CD14-positive monocyte (primary cell): ENCODE data around the gene ROGDI. TPM values are rescaled to one million over a fixed set of nuclear protein-coding genes. Genes with fewer than 3 reads are reported as not detected.

ENCODE experiments used
- DNase-seq, 3 donors: peaks; one replicate each; pipeline ENCODE4 v3.0.0-alpha.2; 2011 to 2022
- H2AFZ ChIP-seq: 2 replicates; pipeline ENCODE4 v1.6.0; 2012; ENCODE audit warnings: mild to moderate bottlenecking, low read depth, low read length, inconsistent platforms; ENCODE audit not compliant: insufficient read depth, poor library complexity, severe bottlenecking
- H3K27ac ChIP-seq, 2 donors: 1 replicate in 1 of 2; 2 replicates in 1 of 2; pipeline ENCODE4 v1.5.1; 2012 to 2013; ENCODE audit warnings: low read length in 2 of 2, control low read depth in 1 of 2, inconsistent platforms in 1 of 2, low read depth in 1 of 2, mild to moderate bottlenecking in 1 of 2
- H3K27me3 ChIP-seq, 2 donors: one replicate each; pipeline versions ENCODE4 v1.6.0 to v1.6.1; 2011 to 2013; ENCODE audit warnings: low read length in 2 of 2; ENCODE audit not compliant: control insufficient read depth in 2 of 2, insufficient read depth in 2 of 2
- H3K36me3 ChIP-seq, 2 donors: replicated peaks in 1 of 2; 1 replicate in 1 of 2; 2 replicates in 1 of 2; pipeline versions ENCODE4 v1.5.1 to v1.6.1; 2012 to 2013; ENCODE audit warnings: low read length in 2 of 2, control low read depth in 1 of 2, inconsistent platforms in 1 of 2, mild to moderate bottlenecking in 1 of 2; ENCODE audit not compliant: insufficient read depth in 2 of 2, control insufficient read depth in 1 of 2
- H3K4me1 ChIP-seq, 2 donors: 1 replicate in 1 of 2; 2 replicates in 1 of 2; pipeline versions ENCODE4 v1.5.1 to v1.6.1; 2012 to 2013; ENCODE audit warnings: low read length in 2 of 2, control low read depth in 1 of 2, inconsistent platforms in 1 of 2, mild to moderate bottlenecking in 1 of 2, moderate library complexity in 1 of 2; ENCODE audit not compliant: insufficient read depth in 2 of 2, control insufficient read depth in 1 of 2
- H3K4me2 ChIP-seq: replicated peaks from 2 replicates; pipeline ENCODE3; 2012; ENCODE audit warnings: low read length, moderate library complexity, mild to moderate bottlenecking; ENCODE audit not compliant: poor library complexity, severe bottlenecking; ENCODE audit errors: extremely low read depth
- H3K4me3 ChIP-seq, 3 experiments: fragments of 200-600 bp in 1 of 3; sonication (generic) in 1 of 3; replicated peaks in 1 of 3; 1 replicate in 2 of 3; 2 replicates in 1 of 3; pipeline ENCODE4 v1.5.1; 2011 to 2013; ENCODE audit warnings: low read length in 3 of 3, mild to moderate bottlenecking in 3 of 3, control low read depth in 2 of 3, low read depth in 2 of 3, inconsistent platforms in 1 of 3, moderate library complexity in 1 of 3
- H3K79me2 ChIP-seq: 2 replicates; pipeline ENCODE4 v1.6.0; 2012; ENCODE audit warnings: mild to moderate bottlenecking, control low read depth, inconsistent platforms, low read length, moderate library complexity; ENCODE audit not compliant: insufficient read depth
- H3K9ac ChIP-seq: 2 replicates; pipeline ENCODE4 v1.6.0; 2017; ENCODE audit warnings: low read length, mild to moderate bottlenecking; ENCODE audit not compliant: insufficient read depth, poor library complexity, severe bottlenecking
- H3K9me3 ChIP-seq, 2 donors: replicated peaks in 1 of 2; 1 replicate in 1 of 2; 2 replicates in 1 of 2; pipeline versions ENCODE4 v1.5.1 to v1.6.1; 2012 to 2013; ENCODE audit warnings: low read length in 2 of 2, control low read depth in 1 of 2; ENCODE audit not compliant: control insufficient read depth in 1 of 2, insufficient read depth in 1 of 2
- H4K20me1 ChIP-seq: 2 replicates; pipeline ENCODE4 v1.6.0; 2012; ENCODE audit warnings: mild to moderate bottlenecking, low read length, control low read depth, moderate library complexity; ENCODE audit not compliant: insufficient read depth
- H3K27ac Mint-ChIP-seq, 7 donors: one replicate each; pipeline ENCODE4 v1.8.0; 2020; ENCODE audit warnings: mild to moderate bottlenecking in 7 of 7, mixed read lengths in 7 of 7, moderate library complexity in 6 of 7, inconsistent platforms in 2 of 7
- H3K27me3 Mint-ChIP-seq, 3 donors: one replicate each; pipeline ENCODE4 v1.8.0; 2021 to 2022; ENCODE audit warnings: low read depth in 3 of 3, mild to moderate bottlenecking in 3 of 3, mixed read lengths in 3 of 3, moderate library complexity in 3 of 3, inconsistent platforms in 1 of 3
- H3K36me3 Mint-ChIP-seq, 2 donors: one replicate each; pipeline ENCODE4 v1.8.0; 2020; ENCODE audit warnings: mixed read lengths in 2 of 2, inconsistent platforms in 1 of 2, mild to moderate bottlenecking in 1 of 2
- H3K4me1 Mint-ChIP-seq: one replicate; pipeline ENCODE4 v1.8.0; 2020; ENCODE audit warnings: mild to moderate bottlenecking, mixed read lengths
- H3K4me3 Mint-ChIP-seq, 2 donors: one replicate each; pipeline ENCODE4 v1.8.0; 2020; ENCODE audit warnings: mild to moderate bottlenecking in 2 of 2, mixed read lengths in 2 of 2, moderate library complexity in 1 of 2
- H3K9me3 Mint-ChIP-seq, 7 donors: one replicate each; pipeline ENCODE4 v1.8.0; 2020 to 2022; ENCODE audit warnings: mixed read lengths in 7 of 7, mild to moderate bottlenecking in 6 of 7, moderate library complexity in 6 of 7, inconsistent platforms in 2 of 7
- CTCF ChIP-seq: fragments of 200-600 bp; IDR thresholded peaks from one replicate; pipeline ENCODE4 v1.8.0; 2022; ENCODE audit warnings: antibody characterized with exemption, mild to moderate bottlenecking
- WGBS: methylation state at CpG from one replicate; pipeline ENCODE4 v1.1.5; 2013; ENCODE audit warnings: missing lambda C conversion rate; ENCODE audit not compliant: insufficient coverage; 5-methylcytosine and 5-hydroxymethylcytosine counted together
- intact Hi-C, 2 donors: fragments of 100-400 bp; cut with micrococcal nuclease; formaldehyde crosslinking; loops; one replicate each; pipeline versions ENCODE4 v1.15.0 to v1.15.1; 2023
- polyA plus RNA-seq, 3 donors: library from polyadenylated mRNA; depleted of rRNA in 1 of 3; unstranded in 2 of 3; stranded (reverse) in 1 of 3; fragments of 300-500 nt in 2 of 3; fragments of >200 nt in 1 of 3; fragmentation: Illumina TruSeq in 2 of 3; gene quantifications; 1 replicate in 2 of 3; 2 replicates in 1 of 3; pipeline ENCODE4 v1.2.3, GENCODE V29; 2012 to 2021

The ROGDI gene
- polyA plus RNA-seq, 3 donors, result 40.9 to 126 (median 54.4) TPM

DNA sequence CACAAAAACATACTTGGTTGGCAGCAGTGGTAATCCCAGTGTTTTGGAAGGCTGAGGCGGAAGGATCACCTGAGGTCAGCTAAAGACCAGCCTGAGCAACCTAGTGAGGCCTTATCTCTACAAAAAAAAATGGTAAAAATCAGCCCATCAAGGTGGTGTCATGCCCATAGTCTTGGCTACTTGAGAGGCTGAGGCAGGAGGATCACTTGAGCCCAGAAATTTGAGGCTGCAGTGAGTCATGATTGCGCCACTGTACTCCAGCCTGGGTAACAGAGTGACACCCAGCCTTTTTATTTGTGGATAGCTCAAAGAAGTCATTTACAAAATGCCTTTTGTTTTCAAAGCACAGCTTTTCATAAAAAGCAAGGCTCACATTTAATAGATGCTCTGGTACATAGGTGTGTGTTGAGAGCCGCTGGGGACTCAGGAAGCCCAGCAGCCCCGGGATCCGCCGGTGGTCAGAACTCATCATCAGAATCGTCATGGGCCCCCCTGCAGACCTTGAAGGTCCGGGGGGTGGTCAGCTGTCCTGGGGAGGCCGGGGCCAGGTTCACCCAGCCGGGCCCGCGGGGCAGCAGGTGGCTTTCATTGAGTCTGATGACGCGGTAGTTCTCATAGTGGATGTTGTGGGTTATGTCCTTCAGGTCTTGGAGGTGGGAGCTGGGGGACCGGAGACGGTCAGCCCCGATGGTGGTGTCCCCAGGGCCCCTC, 24.9 kb downstream of the ROGDI start:
- intact Hi-C loops, result no loop called here
- H3K36me3 Mint-ChIP-seq, result no peaks in the 10 kb centered on the region
- H3K9me3 Mint-ChIP-seq, result peaks cover 0 to 2% (median 0%) of the 10 kb centered on the region in 7 donors
- Histone ChIP-seq H3K9ac (no peak overlapping the region), H3K27ac (no peak overlapping the region), H3K4me3 (no peak overlapping the region), H3K9me3 (no peaks in the 10 kb centered on the region), H3K27me3 (no peaks in the 10 kb centered on the region), H3K36me3 (no peaks in the 10 kb centered on the region), H3K79me2 (no peaks in the 10 kb centered on the region), H2AFZ (no peak overlapping the region), H4K20me1 (no peaks in the 10 kb centered on the region), H3K4me2 (no peak overlapping the region), H3K4me1 (peaks cover 17 to 19% of the 10 kb centered on the region in 2 donors)
- no peak overlapping the region for H3K4me3 Mint-ChIP-seq
- WGBS, result 93% methylated on average over 10 of the region's 17 CpGs
- no peak for DNase-seq
- no peak overlapping the region for H3K27ac Mint-ChIP-seq
- TF ChIP-seq CTCF, result no peak
- H3K27me3 Mint-ChIP-seq, result peaks cover 0 to 2% (median 2%) of the 10 kb centered on the region in 3 donors
- peaks cover 31% of the 10 kb centered on the region for H3K4me1 Mint-ChIP-seq

DNA sequence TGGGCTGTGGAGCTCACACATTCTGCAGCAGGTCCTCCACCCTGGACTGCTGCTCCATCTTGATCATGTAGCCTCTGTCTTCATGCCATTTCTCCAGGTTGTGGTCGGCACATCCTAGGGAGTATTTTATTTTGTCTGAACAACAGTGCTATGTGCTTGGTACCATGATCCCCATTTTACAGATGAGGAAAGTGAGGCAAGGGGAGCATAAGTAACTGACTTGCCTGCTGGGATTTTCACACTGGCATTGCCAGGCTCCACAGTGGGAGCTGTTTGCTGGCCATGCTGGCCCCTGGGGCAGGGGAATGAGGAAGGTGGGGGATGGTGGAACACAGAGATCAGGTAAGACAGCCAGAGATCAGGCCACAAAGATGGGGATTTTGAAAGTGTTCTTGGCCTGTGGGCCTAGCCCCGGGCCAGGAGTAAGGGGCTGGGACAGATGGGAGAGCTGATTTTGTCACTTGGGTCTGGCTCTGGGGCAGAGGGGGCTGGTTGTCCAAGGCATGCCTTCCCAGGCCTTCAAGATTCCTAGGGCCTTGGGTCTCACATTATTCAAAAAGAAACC, 26.2 kb downstream of the ROGDI start:
- no peak overlapping the region for H3K27ac Mint-ChIP-seq
- no peak for TF ChIP-seq CTCF
- peaks cover 23% of the 10 kb centered on the region for H3K4me1 Mint-ChIP-seq
- Histone ChIP-seq H3K36me3 (no peaks in the 10 kb centered on the region), H3K9ac (no peak overlapping the region), H3K4me2 (no peak overlapping the region), H2AFZ (no peak overlapping the region), H4K20me1 (no peaks in the 10 kb centered on the region), H3K27me3 (no peaks in the 10 kb centered on the region), H3K4me3 (no peak overlapping the region), H3K27ac (no peak overlapping the region), H3K9me3 (no peaks in the 10 kb centered on the region), H3K79me2 (no peaks in the 10 kb centered on the region), H3K4me1 (peaks cover 6 to 12% of the 10 kb centered on the region in 2 donors)
- peaks cover 0 to 2% (median 1%) of the 10 kb centered on the region in 3 donors for H3K27me3 Mint-ChIP-seq
- H3K36me3 Mint-ChIP-seq, result no peaks in the 10 kb centered on the region
- H3K9me3 Mint-ChIP-seq, result peaks cover 0 to 2% (median 0%) of the 10 kb centered on the region in 7 donors
- WGBS, result 86% methylated on average over 1 of the region's 2 CpGs
- no peak overlapping the region for H3K4me3 Mint-ChIP-seq
- no peak for DNase-seq
- intact Hi-C loops, result no loop called here
